Measurements from ENCODE around the gene SEH1L. TPM values are rescaled to one million over a fixed set of nuclear protein-coding genes. Genes with fewer than 3 reads are reported as not detected.

The SEH1L gene
- total RNA-seq, 1 donor from 2014 or later = 46.4 TPM

GRCh38 chr18:13026583-13027270 is 78.9 kb downstream of the SEH1L start:
- TF ChIP-seq CTCF (IDR thresholded peaks at IDR 0.05; ENCODE audit: partially characterized antibody, unreplicated experiment) = no peak

GRCh38 chr18:13028869-13029268 is 81.1 kb downstream of the SEH1L start:
- Mint-ChIP-seq H3K9me3 (ENCODE audit: unreplicated experiment) (no peaks in the 10 kb centered on the region), H3K4me3 (ENCODE audit: unreplicated experiment) (no peak overlapping the region), H3K4me1 (ENCODE audit: low read depth, unreplicated experiment) (no peaks in the 10 kb centered on the region), H3K27ac (ENCODE audit: unreplicated experiment) (no peak overlapping the region), H3K27me3 (ENCODE audit: unreplicated experiment) (peaks cover 2% of the 10 kb centered on the region), H3K36me3 (ENCODE audit: unreplicated experiment) (peaks cover 9% of the 10 kb centered on the region)
- no peak for TF ChIP-seq CTCF (IDR thresholded peaks at IDR 0.05; ENCODE audit: partially characterized antibody, unreplicated experiment)
- DNase-seq = no peak

More at GRCh38 chr18:13026583-13027270, 78.9 kb downstream of the SEH1L start:
- DNase-seq = no peak
- Mint-ChIP-seq H3K4me1 (ENCODE audit: low read depth, unreplicated experiment) (no peaks in the 10 kb centered on the region), H3K9me3 (ENCODE audit: unreplicated experiment) (no peaks in the 10 kb centered on the region), H3K27me3 (ENCODE audit: unreplicated experiment) (no peaks in the 10 kb centered on the region), H3K27ac (ENCODE audit: unreplicated experiment) (no peak overlapping the region), H3K36me3 (ENCODE audit: unreplicated experiment) (peaks cover 9% of the 10 kb centered on the region), H3K4me3 (ENCODE audit: unreplicated experiment) (no peak overlapping the region)

- Mint-ChIP-seq H3K4me3 (ENCODE audit: unreplicated experiment) (no peak overlapping the region), H3K36me3 (ENCODE audit: unreplicated experiment) (peaks cover 9% of the 10 kb centered on the region), H3K4me1 (ENCODE audit: low read depth, unreplicated experiment) (no peaks in the 10 kb centered on the region), H3K27me3 (ENCODE audit: unreplicated experiment) (peaks cover 4% of the 10 kb centered on the region), H3K27ac (ENCODE audit: unreplicated experiment) (no peak overlapping the region), H3K9me3 (ENCODE audit: unreplicated experiment) (peaks cover 2% of the 10 kb centered on the region)
- TF ChIP-seq CTCF (IDR thresholded peaks at IDR 0.05; ENCODE audit: partially characterized antibody, unreplicated experiment) = no peak
- no peak for DNase-seq
These were observed 84.4 kb downstream of the SEH1L start for GRCh38 chr18:13032173-13032572.

GRCh38 chr18:13035249-13035914 is 87.6 kb downstream of the SEH1L start:
- no peaks in the 10 kb centered on the region for H3K4me1 Mint-ChIP-seq (ENCODE audit: low read depth, unreplicated experiment)
- peaks cover 4% of the 10 kb centered on the region for H3K27me3 Mint-ChIP-seq (ENCODE audit: unreplicated experiment)
- no peak overlapping the region for H3K4me3 Mint-ChIP-seq (ENCODE audit: unreplicated experiment)
- peaks cover 3% of the 10 kb centered on the region for H3K9me3 Mint-ChIP-seq (ENCODE audit: unreplicated experiment)
- no peak for TF ChIP-seq CTCF (IDR thresholded peaks at IDR 0.05; ENCODE audit: partially characterized antibody, unreplicated experiment)
- no peak for DNase-seq
- peaks cover 9% of the 10 kb centered on the region for H3K36me3 Mint-ChIP-seq (ENCODE audit: unreplicated experiment)
- no peak overlapping the region for H3K27ac Mint-ChIP-seq (ENCODE audit: unreplicated experiment)
